ENCODE results near the gene SERPINA6. TPM values are rescaled to one million over a fixed set of nuclear protein-coding genes. Genes with fewer than 3 reads are reported as not detected.

The SERPINA6 gene
- total RNA-seq, 1 donor from 2014 or later: not detected

- Histone ChIP-seq H2AFZ (ENCODE audit: low read depth, low read length) (no peak overlapping the region), H4K20me1 (ENCODE audit: insufficient read depth, low read length) (no peaks in the 10 kb centered on the region), H3K4me3 (ENCODE audit: insufficient read depth, low read depth, low read length) (no peak overlapping the region), H3K4me2 (ENCODE audit: low read length) (no peak overlapping the region), H3K79me2 (ENCODE audit: insufficient read depth, low read length) (no peaks in the 10 kb centered on the region), H3K27ac (ENCODE audit: low read depth, low read length) (no peak overlapping the region), H3K36me3 (ENCODE audit: insufficient read depth, low read length) (no peaks in the 10 kb centered on the region), H3K9me3 (ENCODE audit: insufficient read depth, low read depth, low read length) (peaks cover 3% of the 10 kb centered on the region), H3K9ac (ENCODE audit: low read length) (no peak overlapping the region), H3K27me3 (ENCODE audit: insufficient read depth, low read length) (no peaks in the 10 kb centered on the region), H3K4me1 (ENCODE audit: insufficient read depth, low read length) (no peaks in the 10 kb centered on the region)
- H3K4me3 Mint-ChIP-seq (ENCODE audit: unreplicated experiment): no peak overlapping the region
- DNase-seq (ENCODE audit: low read depth) (no peak), FAIRE-seq (no peak)
- H3K4me1 Mint-ChIP-seq (ENCODE audit: low read depth, unreplicated experiment): no peaks in the 10 kb centered on the region
- H3K27ac Mint-ChIP-seq (ENCODE audit: unreplicated experiment): no peak overlapping the region
- TF ChIP-seq CTCF (IDR thresholded peaks at IDR 0.05; ENCODE audit: insufficient read depth, low read depth, low read length): no peak
- no peak for TF ChIP-seq EZH2 (IDR thresholded peaks at IDR 0.05; ENCODE audit: insufficient read depth, low read length)
- H3K27me3 Mint-ChIP-seq (ENCODE audit: low read depth, unreplicated experiment): no peaks in the 10 kb centered on the region
- peaks cover 16% of the 10 kb centered on the region for H3K9me3 Mint-ChIP-seq (ENCODE audit: unreplicated experiment)
- H3K36me3 Mint-ChIP-seq (ENCODE audit: low read depth, unreplicated experiment): no peaks in the 10 kb centered on the region
Observed at GRCh38 chr14:94305620-94306019, 17.5 kb downstream of the SERPINA6 start.

- H3K9me3 ChIP-seq (ENCODE audit: insufficient read depth, low read depth, low read length): peaks cover 3% of the 10 kb centered on the region
- H3K4me2 ChIP-seq (ENCODE audit: low read length): no peak overlapping the region
- H3K4me1 ChIP-seq (ENCODE audit: insufficient read depth, low read length): no peaks in the 10 kb centered on the region
- no peaks in the 10 kb centered on the region for H3K79me2 ChIP-seq (ENCODE audit: insufficient read depth, low read length)
- no peaks in the 10 kb centered on the region for H3K36me3 ChIP-seq (ENCODE audit: insufficient read depth, low read length)
- H3K27ac ChIP-seq (ENCODE audit: low read depth, low read length): no peak overlapping the region
- Mint-ChIP-seq H3K36me3 (ENCODE audit: low read depth, unreplicated experiment) (no peaks in the 10 kb centered on the region), H3K9me3 (ENCODE audit: unreplicated experiment) (peaks cover 14% of the 10 kb centered on the region), H3K4me3 (ENCODE audit: unreplicated experiment) (no peak overlapping the region), H3K27me3 (ENCODE audit: low read depth, unreplicated experiment) (no peaks in the 10 kb centered on the region), H3K4me1 (ENCODE audit: low read depth, unreplicated experiment) (no peaks in the 10 kb centered on the region), H3K27ac (ENCODE audit: unreplicated experiment) (no peak overlapping the region)
- DNase-seq (ENCODE audit: low read depth): no peak
- TF ChIP-seq CTCF (IDR thresholded peaks at IDR 0.05; ENCODE audit: insufficient read depth, low read depth, low read length) (no peak), EZH2 (IDR thresholded peaks at IDR 0.05; ENCODE audit: insufficient read depth, low read length) (no peak)
- FAIRE-seq: no peak
- no peaks in the 10 kb centered on the region for H4K20me1 ChIP-seq (ENCODE audit: insufficient read depth, low read length)
- no peak overlapping the region for H2AFZ ChIP-seq (ENCODE audit: low read depth, low read length)
- no peaks in the 10 kb centered on the region for H3K27me3 ChIP-seq (ENCODE audit: insufficient read depth, low read length)
- H3K9ac ChIP-seq (ENCODE audit: low read length): no peak overlapping the region
- H3K4me3 ChIP-seq (ENCODE audit: insufficient read depth, low read depth, low read length): no peak overlapping the region
Observed at GRCh38 chr14:94304243-94304642, 18.9 kb downstream of the SERPINA6 start.

GRCh38 chr14:94303111-94303510 lies 20.0 kb downstream of the SERPINA6 start:
- TF ChIP-seq EZH2 (IDR thresholded peaks at IDR 0.05; ENCODE audit: insufficient read depth, low read length) (no peak), CTCF (IDR thresholded peaks at IDR 0.05; ENCODE audit: insufficient read depth, low read depth, low read length) (no peak)

More at GRCh38 chr14:94303111-94303510, 20.0 kb downstream of the SERPINA6 start:
- Histone ChIP-seq H3K27ac (ENCODE audit: low read depth, low read length) (no peak overlapping the region), H3K36me3 (ENCODE audit: insufficient read depth, low read length) (no peaks in the 10 kb centered on the region), H3K4me3 (ENCODE audit: insufficient read depth, low read depth, low read length) (no peak overlapping the region), H3K79me2 (ENCODE audit: insufficient read depth, low read length) (no peaks in the 10 kb centered on the region), H3K4me2 (ENCODE audit: low read length) (no peak overlapping the region), H3K4me1 (ENCODE audit: insufficient read depth, low read length) (no peaks in the 10 kb centered on the region), H3K27me3 (ENCODE audit: insufficient read depth, low read length) (no peaks in the 10 kb centered on the region), H3K9ac (ENCODE audit: low read length) (no peak overlapping the region), H2AFZ (ENCODE audit: low read depth, low read length) (no peak overlapping the region), H3K9me3 (ENCODE audit: insufficient read depth, low read depth, low read length) (peaks cover 3% of the 10 kb centered on the region), H4K20me1 (ENCODE audit: insufficient read depth, low read length) (no peaks in the 10 kb centered on the region)
- Mint-ChIP-seq H3K36me3 (ENCODE audit: low read depth, unreplicated experiment) (no peaks in the 10 kb centered on the region), H3K27ac (ENCODE audit: unreplicated experiment) (no peak overlapping the region), H3K4me3 (ENCODE audit: unreplicated experiment) (no peak overlapping the region), H3K9me3 (ENCODE audit: unreplicated experiment) (peaks cover 9% of the 10 kb centered on the region), H3K4me1 (ENCODE audit: low read depth, unreplicated experiment) (no peaks in the 10 kb centered on the region), H3K27me3 (ENCODE audit: low read depth, unreplicated experiment) (no peaks in the 10 kb centered on the region)
- DNase-seq (ENCODE audit: low read depth) (no peak), FAIRE-seq (no peak)

Data from astrocyte (in vitro differentiated cells and primary cell).